Adrenal gland (tissue), 5 donors: Measurements from ENCODE around the gene MMP24OS.

ENCODE experiments used
- POLR2A ChIP-seq, 2 donors: fragments of 450-650 bp; IDR thresholded peaks; one replicate each; pipeline ENCODE4 v1.6.1; 2017; ENCODE audit warnings: antibody characterized with exemption in 2 of 2, mild to moderate bottlenecking in 2 of 2, moderate library complexity in 1 of 2
- TF ChIP-seq, protein P1 (sequence below), 6 experiments: fragments of 450-650 bp in 4 of 6; fragments of 200-600 bp in 2 of 6; sonication (generic) in 1 of 6; IDR thresholded peaks; 1 replicate in 5 of 6; 2 replicates in 1 of 6; pipeline versions ENCODE4 v1.5.1 to v1.8.0; 2016 to 2021; ENCODE audit warnings: antibody characterized with exemption in 6 of 6, mild to moderate bottlenecking in 2 of 6, moderate library complexity in 1 of 6
- donor health status: DM: no; HTN: no; CAD: no.

DNA sequence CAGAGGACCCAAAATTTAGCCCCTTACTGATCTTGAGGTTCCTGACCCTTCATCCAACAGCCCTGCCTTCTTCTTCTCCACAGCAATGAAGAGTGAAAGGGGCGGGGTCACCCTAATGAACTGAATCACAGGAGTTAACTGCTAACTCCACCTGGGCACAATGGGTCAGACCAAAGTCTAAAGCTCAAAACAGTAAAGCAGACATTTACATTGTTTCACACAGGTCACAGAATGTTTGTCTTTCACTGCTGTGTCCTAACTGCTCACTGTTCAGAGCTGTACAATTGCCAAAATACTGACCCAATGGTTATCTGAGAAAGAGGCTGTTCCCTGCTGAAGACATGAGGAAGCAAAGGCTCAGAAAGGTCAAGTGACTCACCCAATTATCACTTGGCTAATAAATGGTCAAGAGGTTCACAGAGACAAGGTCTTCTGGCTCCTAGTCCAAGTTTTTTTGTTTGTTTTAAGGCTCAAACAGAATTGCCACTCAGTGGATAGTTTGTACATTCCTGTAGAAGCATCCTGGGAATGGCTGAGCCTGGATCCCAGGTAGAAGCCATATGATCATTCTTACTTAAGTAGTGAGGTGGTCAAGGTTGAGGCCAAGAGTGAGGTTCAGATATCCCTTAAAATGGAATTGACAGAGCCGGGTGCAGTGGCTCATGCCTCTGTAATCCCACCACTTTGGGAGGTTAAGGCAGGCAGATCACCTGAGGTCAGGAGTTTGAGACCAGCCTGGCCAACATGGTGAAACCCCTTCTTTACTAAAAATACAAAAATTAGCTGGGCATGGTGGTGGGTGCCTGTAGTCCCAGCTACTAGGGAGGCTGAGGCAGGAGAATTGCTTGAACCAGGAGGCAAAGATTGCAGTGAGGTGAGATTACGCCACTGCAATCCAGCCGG lies 49.4 kb upstream of the MMP24OS start:
- TF ChIP-seq, protein P1, sequence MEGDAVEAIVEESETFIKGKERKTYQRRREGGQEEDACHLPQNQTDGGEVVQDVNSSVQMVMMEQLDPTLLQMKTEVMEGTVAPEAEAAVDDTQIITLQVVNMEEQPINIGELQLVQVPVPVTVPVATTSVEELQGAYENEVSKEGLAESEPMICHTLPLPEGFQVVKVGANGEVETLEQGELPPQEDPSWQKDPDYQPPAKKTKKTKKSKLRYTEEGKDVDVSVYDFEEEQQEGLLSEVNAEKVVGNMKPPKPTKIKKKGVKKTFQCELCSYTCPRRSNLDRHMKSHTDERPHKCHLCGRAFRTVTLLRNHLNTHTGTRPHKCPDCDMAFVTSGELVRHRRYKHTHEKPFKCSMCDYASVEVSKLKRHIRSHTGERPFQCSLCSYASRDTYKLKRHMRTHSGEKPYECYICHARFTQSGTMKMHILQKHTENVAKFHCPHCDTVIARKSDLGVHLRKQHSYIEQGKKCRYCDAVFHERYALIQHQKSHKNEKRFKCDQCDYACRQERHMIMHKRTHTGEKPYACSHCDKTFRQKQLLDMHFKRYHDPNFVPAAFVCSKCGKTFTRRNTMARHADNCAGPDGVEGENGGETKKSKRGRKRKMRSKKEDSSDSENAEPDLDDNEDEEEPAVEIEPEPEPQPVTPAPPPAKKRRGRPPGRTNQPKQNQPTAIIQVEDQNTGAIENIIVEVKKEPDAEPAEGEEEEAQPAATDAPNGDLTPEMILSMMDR (IDR thresholded peaks at IDR 0.05): no peak
- no peak for TF ChIP-seq POLR2A (IDR thresholded peaks at IDR 0.05)
